Measurements from ENCODE around the gene AOX1.
A peak's percentile ranks its signal among the peaks of the same experiment; 100 is the strongest.
"Not testable (repeated sequence)": the region's sequence is repeated elsewhere in the genome, so short reads cannot be mapped to it uniquely, and the experiment has no call there.

The AOX1 gene

GRCh38 chr2:200708943-200709342, 123.1 kb downstream of the AOX1 start:
- Histone ChIP-seq H4K20me1 (ENCODE audit: insufficient read depth, low read length) (no peaks in the 10 kb centered on the region), H3K4me1 (ENCODE audit: low read length) (peaks cover 6% of the 10 kb centered on the region), H3K9me3 (replicated peaks; ENCODE audit: insufficient read depth, low read length) (no peaks in the 10 kb centered on the region), H3K79me2 (ENCODE audit: low read length) (no peaks in the 10 kb centered on the region), H3K9ac (ENCODE audit: low read length) (no peak overlapping the region), H3K36me3 (replicated peaks; ENCODE audit: insufficient read depth, low read length) (no peaks in the 10 kb centered on the region), H3K27me3 (replicated peaks; ENCODE audit: insufficient read depth, low read length) (no peaks in the 10 kb centered on the region), H3K9me2 (replicated peaks; ENCODE audit: insufficient read depth, low read length) (no peaks in the 10 kb centered on the region), H3K27ac (ENCODE audit: low read length) (no peak overlapping the region), H3K4me2 (ENCODE audit: low read depth, low read length) (no peak overlapping the region), H3K4me3 (ENCODE audit: low read length) (no peak overlapping the region), H3F3A (ENCODE audit: insufficient read depth, low read length) (no peaks in the 10 kb centered on the region), H2AFZ (ENCODE audit: low read length) (no peak overlapping the region)
- TF ChIP-seq EZH2 (optimal IDR thresholded peaks at IDR 0.05; ENCODE audit: low read depth, low read length): no peak
- TF ChIP-seq CTCF (IDR thresholded peaks at IDR 0.05; ENCODE audit: low read length): no peak
- no peak for TF ChIP-seq EZH2phosphoT487 (IDR thresholded peaks at IDR 0.05; ENCODE audit: low read length)
- no peak for DNase-seq

GRCh38 chr2:200713003-200713703, 127.3 kb downstream of the AOX1 start:
- H3F3A ChIP-seq (ENCODE audit: insufficient read depth, low read length): no peaks in the 10 kb centered on the region
- H3K27me3 ChIP-seq (replicated peaks; ENCODE audit: insufficient read depth, low read length): no peaks in the 10 kb centered on the region
- no peaks in the 10 kb centered on the region for H4K20me1 ChIP-seq (ENCODE audit: insufficient read depth, low read length)
- peak overlapping the region; percentile 32 for H3K4me3 ChIP-seq (ENCODE audit: low read length)
- TF ChIP-seq CTCF (IDR thresholded peaks at IDR 0.05; ENCODE audit: low read length): peak; percentile 91
- no peak for TF ChIP-seq EZH2 (optimal IDR thresholded peaks at IDR 0.05; ENCODE audit: low read depth, low read length)
- no peak for TF ChIP-seq EZH2phosphoT487 (IDR thresholded peaks at IDR 0.05; ENCODE audit: low read length)
- peak overlapping the region; percentile 59 for H2AFZ ChIP-seq (ENCODE audit: low read length)
- no peaks in the 10 kb centered on the region for H3K9me2 ChIP-seq (replicated peaks; ENCODE audit: insufficient read depth, low read length)
- peak overlapping the region; percentile 70 for H3K9ac ChIP-seq (ENCODE audit: low read length)
- peaks cover 7% of the 10 kb centered on the region for H3K4me1 ChIP-seq (ENCODE audit: low read length)
- no peaks in the 10 kb centered on the region for H3K79me2 ChIP-seq (ENCODE audit: low read length)
- peak overlapping the region; percentile 77 for H3K4me2 ChIP-seq (ENCODE audit: low read depth, low read length)
- peak overlapping the region; percentile 83 for H3K27ac ChIP-seq (ENCODE audit: low read length)
- no peaks in the 10 kb centered on the region for H3K9me3 ChIP-seq (replicated peaks; ENCODE audit: insufficient read depth, low read length)
- peak; percentile 99 for DNase-seq
- no peaks in the 10 kb centered on the region for H3K36me3 ChIP-seq (replicated peaks; ENCODE audit: insufficient read depth, low read length)

GRCh38 chr2:200713704-200714064, 127.9 kb downstream of the AOX1 start:
- no peaks in the 10 kb centered on the region for H4K20me1 ChIP-seq (ENCODE audit: insufficient read depth, low read length)
- no peaks in the 10 kb centered on the region for H3K9me3 ChIP-seq (replicated peaks; ENCODE audit: insufficient read depth, low read length)
- H3K4me1 ChIP-seq (ENCODE audit: low read length): peaks cover 7% of the 10 kb centered on the region
- H3K36me3 ChIP-seq (replicated peaks; ENCODE audit: insufficient read depth, low read length): no peaks in the 10 kb centered on the region
- H3K9ac ChIP-seq (ENCODE audit: low read length): peak overlapping the region; percentile 70
- H2AFZ ChIP-seq (ENCODE audit: low read length): peak overlapping the region; percentile 59
- no peaks in the 10 kb centered on the region for H3F3A ChIP-seq (ENCODE audit: insufficient read depth, low read length)
- TF ChIP-seq CTCF (IDR thresholded peaks at IDR 0.05; ENCODE audit: low read length) (no peak), EZH2 (optimal IDR thresholded peaks at IDR 0.05; ENCODE audit: low read depth, low read length) (no peak), EZH2phosphoT487 (IDR thresholded peaks at IDR 0.05; ENCODE audit: low read length) (no peak)
- H3K27me3 ChIP-seq (replicated peaks; ENCODE audit: insufficient read depth, low read length): no peaks in the 10 kb centered on the region
- no peaks in the 10 kb centered on the region for H3K9me2 ChIP-seq (replicated peaks; ENCODE audit: insufficient read depth, low read length)
- no peaks in the 10 kb centered on the region for H3K79me2 ChIP-seq (ENCODE audit: low read length)
- peak overlapping the region; percentile 77 for H3K4me2 ChIP-seq (ENCODE audit: low read depth, low read length)
- H3K4me3 ChIP-seq (ENCODE audit: low read length): peak overlapping the region; percentile 32
- no peak for DNase-seq
- H3K27ac ChIP-seq (ENCODE audit: low read length): peak overlapping the region; percentile 83

- H3K27me3 ChIP-seq (replicated peaks; ENCODE audit: insufficient read depth, low read length); H3K79me2 ChIP-seq (ENCODE audit: low read length); H3F3A ChIP-seq (ENCODE audit: insufficient read depth, low read length); H3K36me3 ChIP-seq (replicated peaks; ENCODE audit: insufficient read depth, low read length); H3K9me2 ChIP-seq (replicated peaks; ENCODE audit: insufficient read depth, low read length); H2AFZ ChIP-seq (ENCODE audit: low read length); H3K9ac ChIP-seq (ENCODE audit: low read length); H3K9me3 ChIP-seq (replicated peaks; ENCODE audit: insufficient read depth, low read length); H4K20me1 ChIP-seq (ENCODE audit: insufficient read depth, low read length); DNase-seq; H3K4me2 ChIP-seq (ENCODE audit: low read depth, low read length); H3K4me1 ChIP-seq (ENCODE audit: low read length); H3K27ac ChIP-seq (ENCODE audit: low read length); H3K4me3 ChIP-seq (ENCODE audit: low read length): not testable (repeated sequence)
These were observed 129.2 kb downstream of the AOX1 start for GRCh38 chr2:200715014-200715413.

Measured in MM.1S (cell line).